Stomach (tissue), 9 donors: ENCODE data around the gene KLK5. TPM values are rescaled to one million over a fixed set of nuclear protein-coding genes. Genes with fewer than 3 reads are reported as not detected.

Experiments used
- DNase-seq, 2 donors: peaks; one replicate each; pipeline versions ENCODE4 v3.0.0 to v3.0.0-alpha.2; 2013 to 2019
- H3K27ac ChIP-seq, 5 donors: fragments of 200-600 bp in 4 of 5; sonication (generic) in 4 of 5; one replicate each; pipeline ENCODE4 v1.5.1; 2013 to 2019; ENCODE audit warnings: mild to moderate bottlenecking in 1 of 5, moderate library complexity in 1 of 5
- H3K27me3 ChIP-seq, 3 donors: fragments of 200-600 bp; sonication (generic); one replicate each; pipeline ENCODE4 v1.5.1; 2017 to 2019; ENCODE audit warnings: mixed run types in 1 of 3
- H3K36me3 ChIP-seq, 4 donors: fragments of 200-600 bp; sonication (generic); 1 replicate in 3 of 4; 2 replicates in 1 of 4; pipeline ENCODE4 v1.5.1; 2016 to 2019
- H3K4me1 ChIP-seq, 4 donors: fragments of 200-600 bp; sonication (generic); one replicate each; pipeline ENCODE4 v1.5.1; 2016 to 2019
- H3K4me3 ChIP-seq, 4 donors: fragments of 200-600 bp; sonication (generic) in 3 of 4; one replicate each; pipeline ENCODE4 v1.5.1; 2016 to 2019; ENCODE audit warnings: mild to moderate bottlenecking in 1 of 4
- H3K9me3 ChIP-seq, 4 donors: fragments of 200-600 bp; sonication (generic); one replicate each; pipeline ENCODE4 v1.5.1; 2016 to 2019
- EP300 ChIP-seq: sonication (generic); formaldehyde crosslinking; IDR thresholded peaks from one replicate; pipeline ENCODE4 v1.6.1; 2017; ENCODE audit warnings: antibody characterized with exemption
- POLR2A ChIP-seq, 4 donors: fragments of 450-650 bp; IDR thresholded peaks; one replicate each; pipeline ENCODE4 v1.6.1; 2016; ENCODE audit warnings: antibody characterized with exemption in 4 of 4, control low read depth in 2 of 4, mild to moderate bottlenecking in 1 of 4, moderate library complexity in 1 of 4
- POLR2AphosphoS5 ChIP-seq, 3 donors: sonication (generic); formaldehyde crosslinking; IDR thresholded peaks; one replicate each; pipeline ENCODE4 v1.6.1; 2016; ENCODE audit warnings: antibody characterized with exemption in 3 of 3
- WGBS, 5 donors: extraction: QIAGEN DNeasy Blood & Tissue Kit in 3 of 5; methylation state at CpG; one replicate each; pipeline versions ENCODE4 v1.1.5 to v1.1.7; 2013 to 2018; 5-methylcytosine and 5-hydroxymethylcytosine counted together
- intact Hi-C: fragments of 100-400 bp; cut with DNase I; formaldehyde crosslinking; loops from one replicate; pipeline ENCODE4 v1.15.1; 2023; ENCODE audit warnings: low total_unique reads
- polyA plus RNA-seq, 3 donors: library from polyadenylated mRNA; stranded (reverse); fragments of 200-250 nt; gene quantifications; one replicate each; pipeline ENCODE4 v1.2.3, GENCODE V29; 2013
- total RNA-seq, 5 donors: library from RNA; depleted of rRNA; stranded (reverse); fragments of >200 nt; gene quantifications; one replicate each; pipeline versions ENCODE4 v1.1.0 to v1.2.3, GENCODE V29; 2014 to 2016
- TF ChIP-seq, protein P1 (sequence below), 7 experiments: fragments of 450-650 bp in 4 of 7; fragments of 200-600 bp in 3 of 7; sonication (generic) in 3 of 7; IDR thresholded peaks; one replicate each; pipeline ENCODE4 v1.5.1; 2016 to 2019; ENCODE audit warnings: antibody characterized with exemption in 7 of 7, control low read depth in 2 of 7, mild to moderate bottlenecking in 1 of 7
- donor health status: healthy with polysubstance abuse.
- donor health status: Bipolar disorder and iron deficiency.
- donor health status: healthy.

Gene KLK5
- total and polyA plus RNA-seq, 8 donors, result 10.4 TPM; not detected in 7

DNA sequence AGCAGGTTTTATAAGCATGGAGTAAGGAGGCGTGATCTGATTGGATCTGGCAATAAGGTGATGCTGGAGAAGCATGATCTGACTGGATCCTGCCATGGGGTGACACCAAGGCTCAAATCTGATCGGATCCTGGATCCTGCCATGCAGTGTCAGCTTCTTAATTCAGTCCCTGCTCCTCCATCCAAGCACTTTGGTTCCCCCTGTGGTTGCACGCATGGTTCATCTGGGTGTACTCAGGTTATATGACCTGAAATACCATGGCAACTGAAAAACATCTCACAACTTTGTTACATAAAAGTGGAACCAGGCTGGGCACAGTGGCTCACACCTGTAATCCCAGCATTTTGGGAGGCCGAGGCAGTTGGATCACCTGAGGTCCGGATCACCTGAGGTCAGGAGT is 24.0 kb downstream of the KLK5 start:
- no peak for DNase-seq
- Histone ChIP-seq H3K9me3 (no peaks in the 10 kb centered on the region), H3K4me1 (no peaks in the 10 kb centered on the region), H3K27ac (no peak overlapping the region), H3K4me3 (no peak overlapping the region), H3K36me3 (no peaks in the 10 kb centered on the region), H3K27me3 (peaks cover 0 to 68% (median 10%) of the 10 kb centered on the region in 3 donors)
- TF ChIP-seq EP300 (no peak), POLR2A (IDR thresholded peaks at IDR 0.05) (no peak), POLR2AphosphoS5 (IDR thresholded peaks at IDR 0.05) (no peak)
- TF ChIP-seq, protein P1, sequence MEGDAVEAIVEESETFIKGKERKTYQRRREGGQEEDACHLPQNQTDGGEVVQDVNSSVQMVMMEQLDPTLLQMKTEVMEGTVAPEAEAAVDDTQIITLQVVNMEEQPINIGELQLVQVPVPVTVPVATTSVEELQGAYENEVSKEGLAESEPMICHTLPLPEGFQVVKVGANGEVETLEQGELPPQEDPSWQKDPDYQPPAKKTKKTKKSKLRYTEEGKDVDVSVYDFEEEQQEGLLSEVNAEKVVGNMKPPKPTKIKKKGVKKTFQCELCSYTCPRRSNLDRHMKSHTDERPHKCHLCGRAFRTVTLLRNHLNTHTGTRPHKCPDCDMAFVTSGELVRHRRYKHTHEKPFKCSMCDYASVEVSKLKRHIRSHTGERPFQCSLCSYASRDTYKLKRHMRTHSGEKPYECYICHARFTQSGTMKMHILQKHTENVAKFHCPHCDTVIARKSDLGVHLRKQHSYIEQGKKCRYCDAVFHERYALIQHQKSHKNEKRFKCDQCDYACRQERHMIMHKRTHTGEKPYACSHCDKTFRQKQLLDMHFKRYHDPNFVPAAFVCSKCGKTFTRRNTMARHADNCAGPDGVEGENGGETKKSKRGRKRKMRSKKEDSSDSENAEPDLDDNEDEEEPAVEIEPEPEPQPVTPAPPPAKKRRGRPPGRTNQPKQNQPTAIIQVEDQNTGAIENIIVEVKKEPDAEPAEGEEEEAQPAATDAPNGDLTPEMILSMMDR (IDR thresholded peaks at IDR 0.05), result no peak
- 67 to 70% (median 67%) methylated on average over 5 of the region's 5 CpGs for WGBS, 5 donors
- intact Hi-C loops, result no loop called here

DNA sequence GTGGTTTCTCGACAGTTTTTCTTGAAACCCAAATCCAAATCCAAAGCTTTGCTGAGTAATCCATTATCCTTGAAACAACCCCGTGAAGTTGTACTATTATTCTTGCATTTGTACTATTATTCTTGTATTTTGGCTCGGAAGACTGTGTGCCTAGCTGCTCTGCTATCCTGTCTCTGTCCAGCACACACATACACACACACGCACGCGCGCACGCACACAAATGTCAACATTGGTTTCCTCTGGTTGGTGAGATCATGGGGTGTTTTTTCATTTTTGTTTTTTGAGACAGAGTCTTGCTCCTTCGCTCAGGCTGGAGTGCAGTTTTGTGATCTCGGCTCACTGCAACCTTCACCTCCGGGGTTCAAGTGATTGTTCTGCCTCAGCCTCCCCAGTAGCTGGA is 26.7 kb downstream of the KLK5 start:
- WGBS, 5 donors, result 67 to 82% (median 74%) methylated on average over 11 of the region's 11 CpGs
- Histone ChIP-seq H3K9me3 (no peaks in the 10 kb centered on the region), H3K27me3 (peaks cover 0 to 68% (median 18%) of the 10 kb centered on the region in 3 donors), H3K27ac (no peak overlapping the region), H3K4me3 (no peak overlapping the region), H3K36me3 (no peaks in the 10 kb centered on the region), H3K4me1 (peaks cover 0 to 11% (median 8%) of the 10 kb centered on the region in 4 donors)
- intact Hi-C loops, result no loop called here
- DNase-seq, result no peak
- TF ChIP-seq POLR2AphosphoS5 (IDR thresholded peaks at IDR 0.05), result no peak
- TF ChIP-seq, protein P1 (IDR thresholded peaks at IDR 0.05), result no peak
- no peak for TF ChIP-seq POLR2A (IDR thresholded peaks at IDR 0.05)
- TF ChIP-seq EP300, result no peak

DNA sequence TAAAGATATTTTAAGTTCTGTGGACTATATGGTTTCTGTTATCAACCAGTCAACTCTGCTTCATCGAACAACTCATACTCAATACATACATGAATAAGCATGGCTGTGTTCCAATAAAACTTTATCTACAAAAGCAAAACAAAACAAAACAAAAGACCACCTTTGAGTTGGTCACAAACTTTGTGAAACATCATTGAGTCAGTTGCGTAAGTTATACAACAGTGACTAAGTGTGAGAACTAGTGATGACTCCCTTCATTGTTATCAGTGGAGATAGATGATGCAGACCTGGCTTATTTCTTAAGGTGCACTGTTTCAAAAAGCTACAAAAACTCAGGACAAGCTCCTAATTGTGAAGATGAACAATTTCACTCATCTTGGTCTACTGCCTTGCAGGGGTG is 27.1 kb downstream of the KLK5 start:
- Histone ChIP-seq H3K36me3 (no peaks in the 10 kb centered on the region), H3K4me1 (peaks cover 0 to 11% (median 8%) of the 10 kb centered on the region in 4 donors), H3K9me3 (no peaks in the 10 kb centered on the region), H3K27me3 (peaks cover 0 to 65% (median 18%) of the 10 kb centered on the region in 3 donors), H3K4me3 (no peak overlapping the region), H3K27ac (no peak overlapping the region)
- DNase-seq, result no peak
- 79 to 85% (median 81%) methylated on average over 2 of the region's 2 CpGs for WGBS, 5 donors
- intact Hi-C loops, result no loop called here
- TF ChIP-seq POLR2A (IDR thresholded peaks at IDR 0.05) (no peak), POLR2AphosphoS5 (IDR thresholded peaks at IDR 0.05) (no peak)
- TF ChIP-seq, protein P1 (IDR thresholded peaks at IDR 0.05), result no peak

DNA sequence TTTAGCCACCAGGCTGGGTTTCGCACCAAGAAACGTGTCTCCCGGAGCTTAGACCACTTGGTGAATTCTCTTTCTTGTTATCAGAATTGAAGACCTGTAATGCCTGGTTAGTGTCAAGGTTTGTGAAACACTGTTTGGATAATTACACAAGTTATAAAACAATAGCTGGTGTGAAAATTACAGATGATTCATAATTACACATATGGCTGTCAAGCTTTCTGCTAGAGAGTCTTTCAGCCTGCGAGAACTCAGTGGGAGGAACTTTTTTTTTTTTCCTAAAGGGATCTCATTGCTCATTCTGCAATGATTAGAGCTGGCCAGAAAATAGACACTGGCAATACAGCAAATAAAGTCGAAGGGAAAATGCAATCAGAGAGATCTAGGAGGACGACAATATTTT is 28.3 kb downstream of the KLK5 start:
- intact Hi-C loops, result no loop called here
- no peak for DNase-seq
- no peak overlapping the region for H3K4me3 ChIP-seq
- WGBS, 5 donors, result 52 to 73% (median 65%) methylated on average over 6 of the region's 6 CpGs
- H3K4me1 ChIP-seq, result peaks cover 0 to 11% (median 8%) of the 10 kb centered on the region in 4 donors
- TF ChIP-seq POLR2A (IDR thresholded peaks at IDR 0.05) (no peak), POLR2AphosphoS5 (IDR thresholded peaks at IDR 0.05) (no peak), EP300 (no peak)
- TF ChIP-seq, protein P1 (IDR thresholded peaks at IDR 0.05), result no peak
- H3K36me3 ChIP-seq, result no peaks in the 10 kb centered on the region
- no peaks in the 10 kb centered on the region for H3K9me3 ChIP-seq
- H3K27ac ChIP-seq, result no peak overlapping the region
- peaks cover 0 to 62% (median 14%) of the 10 kb centered on the region in 3 donors for H3K27me3 ChIP-seq
